Heart left ventricle (tissue), 13 donors: ENCODE measurements around the gene NRF1.

Source experiments
- POLR2A ChIP-seq, 2 donors: fragments of 450-650 bp; IDR thresholded peaks; one replicate each; pipeline ENCODE4 v1.6.1; 2017; ENCODE audit warnings: antibody characterized with exemption in 2 of 2, mild to moderate bottlenecking in 2 of 2, moderate library complexity in 2 of 2
- TF ChIP-seq, protein P1 (sequence below), 12 donors: fragments of 200-600 bp; sonication (generic) in 4 of 12; IDR thresholded peaks; one replicate each; pipeline versions ENCODE4 v1.5.0 to v1.8.0; 2018 to 2022; ENCODE audit warnings: antibody characterized with exemption in 12 of 12, mild to moderate bottlenecking in 5 of 12
- donor health status: ischemic (EF 13 %, LVEDD 7.1; RV severe dilation, severe dysfunction).
- donor health status: DM: no; HTN: yes; CAD: no.
- donor health status: DM: no; HTN: no; CAD: no.
- donor health status: ischemic (EF 25% LVEDD 6.9; RV normal size, moderate dysfunction).
- donor health status: ischemic (EF 25% LVEDD 5.7; RV mildly dilated, moderate dysfunction).
- donor health status: ischemic (EF 35%, LVEDD 5.7; RV mildly dilated, moderate dysfunction).
- donor health status: nonischemic (EF 11% LVEDD 7.7; RV severe dilation, severe dysfunction).
- donor health status: DM: yes; HTN: yes; CAD: no.
- donor health status: PGD.
- donor health status: ischemic (EF 29% LVEDD 5.4; RV normal size, mild dysfunction).
- donor health status: nonischemic (EF 23%, LVEDD 6.1; RV moderate dilation, normal function).

DNA sequence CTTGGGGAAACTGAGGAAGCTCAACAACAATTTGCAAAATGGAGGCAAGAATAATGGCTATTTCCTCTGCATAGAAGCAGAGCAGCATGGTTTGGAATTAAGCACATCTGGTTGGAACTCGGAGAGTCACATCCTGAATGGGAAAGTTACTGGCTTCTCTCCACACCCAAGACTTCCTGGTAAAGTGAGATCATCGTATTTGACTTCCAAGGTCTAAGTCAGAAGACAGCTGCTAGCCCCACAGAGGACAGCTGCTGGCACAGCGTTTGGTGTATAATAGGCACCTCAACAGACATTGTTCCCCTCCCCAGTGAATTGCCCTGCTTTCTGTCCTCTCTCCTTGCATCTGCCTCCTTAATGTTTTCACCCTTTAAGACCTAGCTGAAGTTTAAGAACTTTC, 37.0 kb upstream of the NRF1 start:
- TF ChIP-seq, protein P1, sequence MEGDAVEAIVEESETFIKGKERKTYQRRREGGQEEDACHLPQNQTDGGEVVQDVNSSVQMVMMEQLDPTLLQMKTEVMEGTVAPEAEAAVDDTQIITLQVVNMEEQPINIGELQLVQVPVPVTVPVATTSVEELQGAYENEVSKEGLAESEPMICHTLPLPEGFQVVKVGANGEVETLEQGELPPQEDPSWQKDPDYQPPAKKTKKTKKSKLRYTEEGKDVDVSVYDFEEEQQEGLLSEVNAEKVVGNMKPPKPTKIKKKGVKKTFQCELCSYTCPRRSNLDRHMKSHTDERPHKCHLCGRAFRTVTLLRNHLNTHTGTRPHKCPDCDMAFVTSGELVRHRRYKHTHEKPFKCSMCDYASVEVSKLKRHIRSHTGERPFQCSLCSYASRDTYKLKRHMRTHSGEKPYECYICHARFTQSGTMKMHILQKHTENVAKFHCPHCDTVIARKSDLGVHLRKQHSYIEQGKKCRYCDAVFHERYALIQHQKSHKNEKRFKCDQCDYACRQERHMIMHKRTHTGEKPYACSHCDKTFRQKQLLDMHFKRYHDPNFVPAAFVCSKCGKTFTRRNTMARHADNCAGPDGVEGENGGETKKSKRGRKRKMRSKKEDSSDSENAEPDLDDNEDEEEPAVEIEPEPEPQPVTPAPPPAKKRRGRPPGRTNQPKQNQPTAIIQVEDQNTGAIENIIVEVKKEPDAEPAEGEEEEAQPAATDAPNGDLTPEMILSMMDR (IDR thresholded peaks at IDR 0.05): no peak
- no peak for TF ChIP-seq POLR2A (IDR thresholded peaks at IDR 0.05)
